Uterus (tissue), 4 donors: Measurements from ENCODE around the gene PKMYT1. TPM values are rescaled to one million over a fixed set of nuclear protein-coding genes. Genes with fewer than 3 reads are reported as not detected.

ENCODE experiments used
- DNase-seq, 2 donors: peaks; one replicate each; pipeline ENCODE4 v3.0.0-alpha.2; 2019 to 2020
- H3K27ac ChIP-seq, 2 donors: fragments of 200-600 bp; sonication (generic); 1 replicate in 1 of 2; 2 replicates in 1 of 2; pipeline ENCODE4 v1.5.1; 2016 to 2018
- H3K27me3 ChIP-seq, 2 donors: fragments of 200-600 bp; sonication (generic); one replicate each; pipeline ENCODE4 v1.5.1; 2018 to 2019; ENCODE audit warnings: control low read depth in 1 of 2
- H3K36me3 ChIP-seq, 2 donors: fragments of 200-600 bp; sonication (generic); one replicate each; pipeline ENCODE4 v1.5.1; 2019; ENCODE audit warnings: control low read depth in 1 of 2
- H3K4me1 ChIP-seq, 2 donors: fragments of 200-600 bp; sonication (generic); one replicate each; pipeline ENCODE4 v1.5.1; 2018 to 2019; ENCODE audit warnings: control low read depth in 1 of 2
- H3K4me3 ChIP-seq, 2 donors: fragments of 200-600 bp; sonication (generic); 1 replicate in 1 of 2; 2 replicates in 1 of 2; pipeline ENCODE4 v1.5.1; 2018 to 2019; ENCODE audit warnings: mild to moderate bottlenecking in 1 of 2
- H3K9me3 ChIP-seq, 2 donors: fragments of 200-600 bp; sonication (generic); one replicate each; pipeline ENCODE4 v1.5.1; 2019; ENCODE audit warnings: control low read depth in 1 of 2
- POLR2A ChIP-seq, 2 donors: fragments of 450-650 bp; IDR thresholded peaks; one replicate each; pipeline ENCODE4 v1.6.1; 2016; ENCODE audit warnings: antibody characterized with exemption in 2 of 2, mild to moderate bottlenecking in 1 of 2, moderate library complexity in 1 of 2
- intact Hi-C: fragments of 100-400 bp; cut with DNase I; formaldehyde crosslinking; loops from one replicate; pipeline ENCODE4 v1.15.1; 2023; ENCODE audit warnings: low total_unique reads
- total RNA-seq, 4 donors: library from RNA; depleted of rRNA in 3 of 4; stranded (reverse); fragments of >200 nt in 3 of 4; gene quantifications; one replicate each; pipeline versions ENCODE4 v1.1.0 to v1.2.4, GENCODE V29; 2014 to 2023
- TF ChIP-seq, protein P1 (sequence below), 4 experiments: fragments of 200-600 bp in 2 of 4; fragments of 450-650 bp in 2 of 4; sonication (generic) in 2 of 4; IDR thresholded peaks; one replicate each; pipeline ENCODE4 v1.5.1; 2016 to 2019; ENCODE audit warnings: antibody characterized with exemption in 4 of 4, mild to moderate bottlenecking in 2 of 4, moderate library complexity in 1 of 4
- donor health status: DM: yes; HTN: yes; CAD: no.

The PKMYT1 gene
- total RNA-seq, 4 donors from 2014 or later: 6.1 TPM; not detected in 3

GRCh38 chr16:3021449-3022207 lies 41.4 kb upstream of the PKMYT1 start:
- intact Hi-C loops: no loop called here
- peaks cover 0 to 18% of the 10 kb centered on the region in 2 donors for H3K4me1 ChIP-seq
- H3K4me3 ChIP-seq: peak overlapping the region; percentile 51 to 78
- H3K9me3 ChIP-seq: no peaks in the 10 kb centered on the region
- TF ChIP-seq POLR2A (IDR thresholded peaks at IDR 0.05): no peak
- TF ChIP-seq, protein P1, sequence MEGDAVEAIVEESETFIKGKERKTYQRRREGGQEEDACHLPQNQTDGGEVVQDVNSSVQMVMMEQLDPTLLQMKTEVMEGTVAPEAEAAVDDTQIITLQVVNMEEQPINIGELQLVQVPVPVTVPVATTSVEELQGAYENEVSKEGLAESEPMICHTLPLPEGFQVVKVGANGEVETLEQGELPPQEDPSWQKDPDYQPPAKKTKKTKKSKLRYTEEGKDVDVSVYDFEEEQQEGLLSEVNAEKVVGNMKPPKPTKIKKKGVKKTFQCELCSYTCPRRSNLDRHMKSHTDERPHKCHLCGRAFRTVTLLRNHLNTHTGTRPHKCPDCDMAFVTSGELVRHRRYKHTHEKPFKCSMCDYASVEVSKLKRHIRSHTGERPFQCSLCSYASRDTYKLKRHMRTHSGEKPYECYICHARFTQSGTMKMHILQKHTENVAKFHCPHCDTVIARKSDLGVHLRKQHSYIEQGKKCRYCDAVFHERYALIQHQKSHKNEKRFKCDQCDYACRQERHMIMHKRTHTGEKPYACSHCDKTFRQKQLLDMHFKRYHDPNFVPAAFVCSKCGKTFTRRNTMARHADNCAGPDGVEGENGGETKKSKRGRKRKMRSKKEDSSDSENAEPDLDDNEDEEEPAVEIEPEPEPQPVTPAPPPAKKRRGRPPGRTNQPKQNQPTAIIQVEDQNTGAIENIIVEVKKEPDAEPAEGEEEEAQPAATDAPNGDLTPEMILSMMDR (IDR thresholded peaks at IDR 0.05): peak in 1 of 4 experiments; percentile 20
- peaks cover 9 to 12% of the 10 kb centered on the region in 2 donors for H3K27me3 ChIP-seq
- peak overlapping the region; percentile 94 to 95 for H3K27ac ChIP-seq
- no peaks in the 10 kb centered on the region for H3K36me3 ChIP-seq
- DNase-seq: peak; percentile 80 to 81

DNA sequence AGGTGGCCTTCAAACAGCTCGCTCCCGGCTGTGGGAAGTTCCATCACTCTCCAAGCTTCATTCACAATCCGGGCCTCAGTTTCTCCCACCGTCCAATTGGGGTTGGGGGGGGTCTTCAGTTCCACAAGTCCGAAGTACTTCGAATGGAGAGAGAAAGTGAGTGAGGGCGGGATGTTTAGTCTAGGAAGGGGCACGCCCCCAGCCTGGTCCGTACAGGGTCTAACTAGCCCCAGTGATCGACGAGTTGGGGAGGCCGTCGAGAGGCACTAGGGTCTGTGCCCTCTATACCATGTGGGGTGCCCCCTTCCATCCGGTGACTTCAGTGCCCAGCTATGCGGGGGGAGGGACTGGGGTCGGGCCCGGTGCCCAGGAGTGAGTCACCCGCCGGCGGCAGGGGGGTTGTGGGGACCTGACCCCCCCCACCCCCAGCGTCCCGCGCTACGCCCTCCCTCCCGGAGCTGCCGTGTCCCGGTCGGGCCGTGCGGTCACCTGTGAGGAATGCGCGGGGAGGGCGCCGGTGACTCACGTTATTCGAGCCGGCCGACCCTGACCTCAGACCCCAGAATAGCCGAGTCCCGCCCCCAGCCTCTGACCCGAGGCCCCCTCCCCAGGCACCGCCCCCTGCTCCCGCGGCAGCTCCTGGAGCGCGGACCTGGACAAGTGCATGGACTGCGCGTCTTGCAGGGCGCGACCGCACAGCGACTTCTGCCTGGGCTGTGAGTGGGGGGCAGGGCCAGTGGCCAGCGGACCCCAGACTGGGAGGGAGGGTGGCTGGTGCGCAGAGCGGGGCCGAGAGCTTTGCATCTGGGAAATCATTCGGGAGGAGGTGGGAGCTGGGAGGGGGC lies 40.6 kb upstream of the PKMYT1 start:
- peaks cover 0 to 18% of the 10 kb centered on the region in 2 donors for H3K4me1 ChIP-seq
- H3K9me3 ChIP-seq: no peaks in the 10 kb centered on the region
- TF ChIP-seq POLR2A (IDR thresholded peaks at IDR 0.05): no peak
- TF ChIP-seq, protein P1 (IDR thresholded peaks at IDR 0.05): no peak
- DNase-seq: peak; percentile 88 to 89
- H3K27me3 ChIP-seq: peaks cover 9 to 12% of the 10 kb centered on the region in 2 donors
- intact Hi-C loops: no loop called here
- peak overlapping the region; percentile 51 to 78 for H3K4me3 ChIP-seq
- H3K36me3 ChIP-seq: no peaks in the 10 kb centered on the region
- peak overlapping the region; percentile 94 to 95 for H3K27ac ChIP-seq

GRCh38 chr16:3020247-3020603 lies 40.0 kb upstream of the PKMYT1 start, which contains the start of gene TNFRSF12A:
Gene TNFRSF12A, plus strand, starts transcription at chr16:3020368. Its CDS starts 30 bp downstream, at chr16:3020398.
- peaks cover 0 to 18% of the 10 kb centered on the region in 2 donors for H3K4me1 ChIP-seq
- H3K4me3 ChIP-seq: peak within 1 kb of the TSS; percentile 51 to 78
- no peaks in the 10 kb centered on the region for H3K9me3 ChIP-seq
- peaks cover 9 to 12% of the 10 kb centered on the region in 2 donors for H3K27me3 ChIP-seq
- peak within 1 kb of the TSS; percentile 94 to 95 for H3K27ac ChIP-seq
- TF ChIP-seq, protein P1 (IDR thresholded peaks at IDR 0.05): peak in 2 of 4 experiments; percentile 19 to 28
- TF ChIP-seq POLR2A (IDR thresholded peaks at IDR 0.05): peak; percentile 76 to 90
- intact Hi-C loops: no loop called here
- peak; percentile 68 to 80 for DNase-seq
- H3K36me3 ChIP-seq: no peaks in the 10 kb centered on the region

- Histone ChIP-seq H3K36me3 (no peaks in the 10 kb centered on the region), H3K4me3 (peak overlapping the region; percentile 51 to 78), H3K27ac (peak overlapping the region in 1 of 2 donors; percentile 95), H3K4me1 (peaks cover 0 to 18% of the 10 kb centered on the region in 2 donors), H3K9me3 (no peaks in the 10 kb centered on the region), H3K27me3 (peaks cover 9 to 12% of the 10 kb centered on the region in 2 donors)
- intact Hi-C loops: no loop called here
- TF ChIP-seq, protein P1 (IDR thresholded peaks at IDR 0.05): no peak
- TF ChIP-seq POLR2A (IDR thresholded peaks at IDR 0.05): no peak
- no peak for DNase-seq
Observed at GRCh38 chr16:3019594-3020246, 39.5 kb upstream of the PKMYT1 start.
